Measurements from ENCODE around the gene HEG1. TPM values are rescaled to one million over a fixed set of nuclear protein-coding genes. Genes with fewer than 3 reads are reported as not detected.

The HEG1 gene
- total and polyA plus RNA-seq, 2 donors (not counting 3 experiments of a cell fraction or from before 2014, with no cell fraction given), result 50.1 to 106 TPM

DNA sequence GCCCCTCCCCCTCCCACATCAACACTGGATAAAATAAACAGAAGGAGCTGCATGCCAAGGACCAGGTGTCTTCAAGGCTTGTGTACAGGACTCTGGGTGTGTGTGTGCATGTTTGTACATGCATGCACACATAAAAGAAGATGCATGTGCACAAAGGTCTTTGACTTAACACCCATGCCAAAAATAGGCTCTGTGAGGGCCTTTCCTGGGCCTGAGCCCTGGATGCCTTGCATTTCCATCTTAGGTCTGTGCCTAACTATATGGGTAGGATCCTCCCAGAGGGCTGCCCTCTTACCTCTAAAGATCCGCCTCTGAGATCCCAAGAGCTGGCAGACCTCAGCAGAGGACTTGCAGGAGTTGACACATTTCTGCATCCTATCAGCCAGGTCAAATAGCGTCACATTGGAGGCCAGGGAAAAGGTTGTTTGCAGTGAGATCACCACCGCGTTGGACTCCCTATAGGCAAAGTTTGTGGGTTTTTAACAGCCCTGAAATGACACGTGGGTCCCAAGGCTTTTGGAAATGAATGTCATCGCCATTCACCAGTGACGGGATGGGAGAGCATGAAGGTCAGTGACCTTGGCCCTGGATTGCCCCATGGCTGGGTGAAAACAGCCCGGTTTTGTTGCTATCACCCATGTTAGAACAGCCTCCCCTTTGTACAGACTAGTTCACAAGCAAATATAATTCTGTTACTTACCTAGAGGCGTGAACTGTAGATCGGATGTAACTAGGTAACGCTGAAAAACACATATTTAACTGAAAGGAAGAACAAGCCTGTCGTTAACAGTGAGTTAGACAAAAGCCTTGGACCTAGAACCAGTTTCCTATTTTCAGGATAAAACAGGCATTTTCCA, 54.0 kb downstream of the HEG1 start:
- no peaks in the 10 kb centered on the region for H4K20me1 ChIP-seq (replicated peaks; ENCODE audit: control insufficient read depth, extremely low read depth, insufficient read depth, low read length)

More for the DNA sequence above, 54.0 kb downstream of the HEG1 start:
- H3K9me3 ChIP-seq (replicated peaks; ENCODE audit: control insufficient read depth, insufficient read depth, low read length), result no peaks in the 10 kb centered on the region
- no peak overlapping the region for H3K4me2 ChIP-seq (ENCODE audit: insufficient read depth, low read length)
- H3K9me1 ChIP-seq (replicated peaks; ENCODE audit: control insufficient read depth, extremely low read depth, insufficient read depth, low read length), result no peaks in the 10 kb centered on the region
- no peaks in the 10 kb centered on the region for H3K27me3 ChIP-seq (ENCODE audit: control insufficient read depth in 2 of 2, insufficient read depth in 2 of 2, low read length in 2 of 2)
- no peak for DNase-seq (ENCODE audit: low read depth, low spot score)
- no peak overlapping the region for H3K27ac ChIP-seq (ENCODE audit: insufficient read depth, low read depth, low read length)
- CTCF ChIA-PET, result interaction anchor here (0.9 to 1.6 kb wide), 2 partner anchors 10 to 12 kb away, joined by 3 read pairs; no protein-coding TSS in a partner anchor
- no TSS peak for BruUV-seq (replicated peaks)
- TF ChIP-seq POLR2AphosphoS5 (IDR thresholded peaks at IDR 0.05; ENCODE audit: insufficient read depth, low read depth, low read length), result no peak
- no peak for TF ChIP-seq POLR2A (IDR thresholded peaks at IDR 0.05; ENCODE audit: low read depth, low read length)
- TF ChIP-seq, protein P1, sequence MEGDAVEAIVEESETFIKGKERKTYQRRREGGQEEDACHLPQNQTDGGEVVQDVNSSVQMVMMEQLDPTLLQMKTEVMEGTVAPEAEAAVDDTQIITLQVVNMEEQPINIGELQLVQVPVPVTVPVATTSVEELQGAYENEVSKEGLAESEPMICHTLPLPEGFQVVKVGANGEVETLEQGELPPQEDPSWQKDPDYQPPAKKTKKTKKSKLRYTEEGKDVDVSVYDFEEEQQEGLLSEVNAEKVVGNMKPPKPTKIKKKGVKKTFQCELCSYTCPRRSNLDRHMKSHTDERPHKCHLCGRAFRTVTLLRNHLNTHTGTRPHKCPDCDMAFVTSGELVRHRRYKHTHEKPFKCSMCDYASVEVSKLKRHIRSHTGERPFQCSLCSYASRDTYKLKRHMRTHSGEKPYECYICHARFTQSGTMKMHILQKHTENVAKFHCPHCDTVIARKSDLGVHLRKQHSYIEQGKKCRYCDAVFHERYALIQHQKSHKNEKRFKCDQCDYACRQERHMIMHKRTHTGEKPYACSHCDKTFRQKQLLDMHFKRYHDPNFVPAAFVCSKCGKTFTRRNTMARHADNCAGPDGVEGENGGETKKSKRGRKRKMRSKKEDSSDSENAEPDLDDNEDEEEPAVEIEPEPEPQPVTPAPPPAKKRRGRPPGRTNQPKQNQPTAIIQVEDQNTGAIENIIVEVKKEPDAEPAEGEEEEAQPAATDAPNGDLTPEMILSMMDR (IDR thresholded peaks at IDR 0.05; ENCODE audit: extremely low read depth in 1 of 2, insufficient read depth in 1 of 2, low read depth in 1 of 2, low read length in 2 of 2), result no peak
- TF ChIP-seq EZH2 (IDR thresholded peaks at IDR 0.05; ENCODE audit: borderline replicate concordance, low read depth, low read length, severe bottlenecking), result no peak
- H2AFZ ChIP-seq (ENCODE audit: low read depth, low read length), result no peak overlapping the region
- intact Hi-C loops (cut with micrococcal nuclease) (loop anchor here (1.0 kb wide), 1 partner anchor 14 kb away; no protein-coding TSS in a partner anchor), dilution Hi-C loops (cut with MboI; ENCODE audit: extremely low pct_ligation_motif_present, low sequenced_read_pairs) (no loop called here)
- H3K4me3 ChIP-seq (replicated peaks in 1 of 3; ENCODE audit: insufficient read depth in 1 of 3, low read depth in 1 of 3, low read length in 3 of 3), result no peak overlapping the region
- no peak overlapping the region for H3K9ac ChIP-seq (replicated peaks; ENCODE audit: extremely low read depth, insufficient read depth, low read length)
- POLR2A ChIA-PET, result no interaction called here
- no peaks in the 10 kb centered on the region for H3K79me2 ChIP-seq (ENCODE audit: control insufficient read depth, insufficient read depth, low read length)
- H3K4me1 ChIP-seq (ENCODE audit: control insufficient read depth, extremely low read depth, insufficient read depth, low read length), result peaks cover 10% of the 10 kb centered on the region
- peaks cover 19 to 32% of the 10 kb centered on the region in 2 experiments for H3K36me3 ChIP-seq (ENCODE audit: control insufficient read depth in 2 of 2, extremely low read depth in 1 of 2, insufficient read depth in 2 of 2, low read length in 2 of 2)
- FAIRE-seq, result peak; percentile 55
